Fibroblast of lung (primary cell): Measurements from ENCODE around the gene KIAA0930. TPM values are rescaled to one million over a fixed set of nuclear protein-coding genes. Genes with fewer than 3 reads are reported as not detected.

ENCODE experiments used
- DNase-seq, 2 donors: peaks; one replicate each; pipeline versions ENCODE4 v3.0.0 to v3.0.0-alpha.2; 2010; ENCODE audit warnings: low read depth in 2 of 2
- H2AFZ ChIP-seq: 2 replicates; pipeline ENCODE4 v1.5.1; 2012; ENCODE audit warnings: low read length, control low read depth, inconsistent platforms
- H3K27ac ChIP-seq: 2 replicates; pipeline ENCODE4 v1.5.1; 2011; ENCODE audit warnings: low read length, control low read depth; ENCODE audit not compliant: insufficient read depth
- H3K27me3 ChIP-seq: 2 replicates; pipeline ENCODE4 v1.5.1; 2011; ENCODE audit warnings: mild to moderate bottlenecking, low read length; ENCODE audit not compliant: control insufficient read depth, insufficient read depth
- H3K36me3 ChIP-seq: 2 replicates; pipeline ENCODE4 v1.5.1; 2011; ENCODE audit warnings: low read length; ENCODE audit not compliant: control insufficient read depth, insufficient read depth
- H3K4me1 ChIP-seq: 2 replicates; pipeline ENCODE4 v1.5.1; 2011; ENCODE audit warnings: low read length; ENCODE audit not compliant: control insufficient read depth, insufficient read depth; ENCODE audit errors: extremely low read depth
- H3K4me2 ChIP-seq: 2 replicates; pipeline ENCODE4 v1.5.1; 2011; ENCODE audit warnings: low read length, control low read depth; ENCODE audit not compliant: insufficient read depth; ENCODE audit errors: extremely low read depth
- H3K4me3 ChIP-seq, 4 experiments: fragments of 200-600 bp in 1 of 4; sonication (generic) in 1 of 4; replicated peaks in 1 of 4; 2 replicates each; pipeline ENCODE4 v1.5.1; 2011 to 2016; ENCODE audit warnings: low read length in 4 of 4, low read depth in 3 of 4, mild to moderate bottlenecking in 3 of 4, control low read depth in 2 of 4, inconsistent platforms in 1 of 4, mixed read lengths in 1 of 4; ENCODE audit not compliant: insufficient read depth in 1 of 4; ENCODE audit errors: control extremely low read depth in 1 of 4
- H3K79me2 ChIP-seq: 2 replicates; pipeline ENCODE4 v1.5.1; 2012; ENCODE audit warnings: mild to moderate bottlenecking, low read length, inconsistent platforms; ENCODE audit not compliant: control insufficient read depth, insufficient read depth
- H3K9ac ChIP-seq: 2 replicates; pipeline ENCODE4 v1.5.1; 2011; ENCODE audit warnings: mild to moderate bottlenecking, low read length, control low read depth; ENCODE audit not compliant: insufficient read depth
- H3K9me3 ChIP-seq: 2 replicates; pipeline ENCODE4 v1.5.1; 2012; ENCODE audit warnings: low read depth, low read length; ENCODE audit not compliant: control insufficient read depth, insufficient read depth
- H4K20me1 ChIP-seq: 2 replicates; pipeline ENCODE4 v1.5.1; 2011; ENCODE audit warnings: low read length; ENCODE audit not compliant: control insufficient read depth, insufficient read depth; ENCODE audit errors: extremely low read depth
- CTCF ChIP-seq, 2 donors: IDR thresholded peaks in 1 of 2; conservative IDR thresholded peaks in 1 of 2; 1 replicate in 1 of 2; 2 replicates in 1 of 2; pipeline ENCODE4 v1.5.1; 2011 to 2012; ENCODE audit warnings: low read length in 2 of 2, control low read depth in 1 of 2, inconsistent platforms in 1 of 2, low read depth in 1 of 2, mild to moderate bottlenecking in 1 of 2
- EZH2 ChIP-seq: IDR thresholded peaks from 2 replicates; pipeline ENCODE4 v1.5.1; 2012; ENCODE audit warnings: low read length, control low read depth, mild to moderate bottlenecking; ENCODE audit errors: missing control alignments
- polyA plus RNA-seq, 2 donors: library from polyadenylated mRNA; depleted of rRNA in 1 of 2; stranded (reverse) in 1 of 2; unstranded in 1 of 2; fragments of >200 nt; gene quantifications; 2 replicates each; pipeline ENCODE4 v1.2.1, GENCODE V29; 2011 to 2012; ENCODE audit warnings: missing spikeins in 1 of 2
- total RNA-seq: library from RNA; depleted of rRNA; stranded (reverse); fragments of >200 nt; gene quantifications from 2 replicates; pipeline ENCODE4 v1.2.1, GENCODE V29; 2014

Gene KIAA0930
- total and polyA plus RNA-seq, 2 donors (not counting 1 experiment from before 2014, with no cell fraction given): 28.2 to 30.9 TPM

DNA sequence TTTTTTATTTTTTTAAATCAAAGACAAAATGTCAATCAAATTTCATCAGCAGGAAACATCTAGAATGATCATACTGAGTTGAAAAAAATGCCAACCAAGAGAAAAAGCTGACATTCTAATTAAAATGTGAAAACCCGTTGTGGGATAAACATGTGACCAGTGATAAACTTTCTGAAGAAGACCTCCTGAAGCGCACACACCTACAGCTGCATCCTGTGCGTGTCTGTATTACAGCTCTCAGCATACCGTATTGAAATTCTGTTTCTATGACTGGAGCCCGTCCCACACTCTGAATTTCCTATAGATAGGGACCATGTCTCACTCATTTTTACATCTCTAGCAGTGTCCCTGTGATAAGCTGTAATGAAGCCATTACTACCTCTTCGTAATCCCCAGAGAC is 89.2 kb downstream of the KIAA0930 start:
- H4K20me1 ChIP-seq: no peaks in the 10 kb centered on the region
- no peak overlapping the region for H3K9ac ChIP-seq
- H2AFZ ChIP-seq: no peak overlapping the region
- H3K36me3 ChIP-seq: no peaks in the 10 kb centered on the region
- peaks cover 6% of the 10 kb centered on the region for H3K4me1 ChIP-seq
- H3K79me2 ChIP-seq: no peaks in the 10 kb centered on the region
- no peak overlapping the region for H3K27ac ChIP-seq
- H3K9me3 ChIP-seq: no peaks in the 10 kb centered on the region
- no peak for TF ChIP-seq EZH2
- no peak for TF ChIP-seq CTCF (conservative IDR thresholded peaks at IDR 0.05 in 1 of 2, IDR thresholded peaks at IDR 0.05 in 1 of 2; ENCODE audit: low read depth in 1 of 2, low read length in 2 of 2)
- no peak for DNase-seq
- H3K4me2 ChIP-seq: no peak overlapping the region
- H3K27me3 ChIP-seq: no peaks in the 10 kb centered on the region
- no peak overlapping the region for H3K4me3 ChIP-seq

- Histone ChIP-seq H3K4me2 (no peak overlapping the region), H3K36me3 (no peaks in the 10 kb centered on the region), H2AFZ (no peak overlapping the region), H3K27me3 (no peaks in the 10 kb centered on the region), H3K79me2 (no peaks in the 10 kb centered on the region), H3K27ac (peak overlapping the region; percentile 37), H3K9me3 (no peaks in the 10 kb centered on the region), H3K4me3 (no peak overlapping the region), H4K20me1 (no peaks in the 10 kb centered on the region), H3K4me1 (peaks cover 6% of the 10 kb centered on the region), H3K9ac (no peak overlapping the region)
- TF ChIP-seq EZH2: no peak
- TF ChIP-seq CTCF (conservative IDR thresholded peaks at IDR 0.05 in 1 of 2, IDR thresholded peaks at IDR 0.05 in 1 of 2; ENCODE audit: low read depth in 1 of 2, low read length in 2 of 2): no peak
- no peak for DNase-seq
Observed at GRCh38 chr22:45150139-45150538, 90.6 kb downstream of the KIAA0930 start.

GRCh38 chr22:45149671-45150070 is 91.0 kb downstream of the KIAA0930 start:
- Histone ChIP-seq H3K36me3 (no peaks in the 10 kb centered on the region), H2AFZ (no peak overlapping the region), H3K9ac (no peak overlapping the region), H3K9me3 (no peaks in the 10 kb centered on the region), H3K27me3 (no peaks in the 10 kb centered on the region), H4K20me1 (no peaks in the 10 kb centered on the region), H3K4me3 (no peak overlapping the region), H3K4me1 (peaks cover 6% of the 10 kb centered on the region), H3K4me2 (no peak overlapping the region), H3K79me2 (no peaks in the 10 kb centered on the region), H3K27ac (no peak overlapping the region)
- TF ChIP-seq CTCF (conservative IDR thresholded peaks at IDR 0.05 in 1 of 2, IDR thresholded peaks at IDR 0.05 in 1 of 2; ENCODE audit: low read depth in 1 of 2, low read length in 2 of 2) (no peak), EZH2 (no peak)
- DNase-seq: peak; percentile 8 to 78
